WTC11 (cell line): Measurements from ENCODE around the gene NEFH.

Source experiments
- CDX4 ChIP-seq: fragments of 250-450 bp; sonication (Bioruptor Pico); IDR thresholded peaks from 2 replicates; pipeline ENCODE4 v1.9.0; 2021; ENCODE audit warnings: moderate library complexity, mild to moderate bottlenecking, inconsistent platforms, borderline replicate concordance
- CREB1 ChIP-seq: sonication (generic); formaldehyde crosslinking; IDR thresholded peaks from 2 replicates; pipeline ENCODE4 v1.8.0; 2023; ENCODE audit warnings: mild to moderate bottlenecking, missing genetic modification reagents
- CTCF ChIP-seq: fragments of 200-600 bp; IDR thresholded peaks from 2 replicates; pipeline ENCODE4 v1.8.0; 2022; ENCODE audit warnings: antibody characterized with exemption
- E2F5 ChIP-seq: sonication (generic); formaldehyde crosslinking; IDR thresholded peaks from 2 replicates; pipeline ENCODE4 v1.8.1; 2022; ENCODE audit warnings: mild to moderate bottlenecking, moderate library complexity, missing genetic modification reagents
- ELF4 ChIP-seq: sonication (generic); formaldehyde crosslinking; IDR thresholded peaks from 2 replicates; pipeline ENCODE4 v1.8.1; 2022; ENCODE audit warnings: low read depth, mild to moderate bottlenecking, moderate library complexity, missing genetic modification reagents
- FOXP1 ChIP-seq: sonication (generic); formaldehyde crosslinking; IDR thresholded peaks from 2 replicates; pipeline ENCODE4 v1.8.0; 2022; ENCODE audit warnings: missing genetic modification reagents, mild to moderate bottlenecking, moderate library complexity, borderline replicate concordance
- STAT6 ChIP-seq: sonication (generic); formaldehyde crosslinking; conservative IDR thresholded peaks from 2 replicates; pipeline ENCODE4 v1.8.1; 2023; ENCODE audit warnings: mild to moderate bottlenecking, low read depth, missing genetic modification reagents, moderate library complexity
- ZNF263 ChIP-seq: sonication (generic); formaldehyde crosslinking; IDR thresholded peaks from 2 replicates; pipeline ENCODE4 v1.8.1; 2022; ENCODE audit warnings: low read depth, mild to moderate bottlenecking, moderate library complexity, missing genetic modification reagents

DNA sequence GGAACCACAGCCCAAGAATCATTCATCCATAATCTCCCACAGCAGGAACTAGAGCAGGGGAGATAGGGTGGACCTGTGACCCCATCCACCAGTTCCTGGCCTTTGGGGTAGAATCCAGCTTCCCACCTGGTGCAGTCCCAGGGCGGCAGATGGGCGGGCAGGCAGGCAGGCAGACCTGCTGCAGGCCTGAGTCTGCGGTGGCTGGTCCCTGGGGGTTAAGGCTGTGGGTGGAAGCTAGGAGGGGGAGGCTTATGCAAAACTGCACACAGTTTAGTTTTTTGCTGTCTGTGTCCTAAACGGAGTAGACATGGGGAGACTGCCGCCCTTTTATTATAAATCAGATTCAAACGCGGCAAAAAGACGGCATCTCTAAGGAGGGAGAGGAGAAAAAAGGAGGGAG is 4.5 kb upstream of the NEFH start:
- TF ChIP-seq FOXP1 (CRISPR knock-in tag): no peak
- no peak for TF ChIP-seq CTCF
- no peak for TF ChIP-seq CDX4
- no peak for TF ChIP-seq STAT6 (CRISPR knock-in tag)
- no peak for TF ChIP-seq E2F5 (CRISPR knock-in tag)
- no peak for TF ChIP-seq ZNF263
- no peak for TF ChIP-seq ELF4 (CRISPR knock-in tag)
- no peak for TF ChIP-seq CREB1
